ENCODE data around the gene GAL3ST2. TPM values are rescaled to one million over a fixed set of nuclear protein-coding genes. Genes with fewer than 3 reads are reported as not detected.

GAL3ST2 gene
- total RNA-seq, 1 donor from 2014 or later, result not detected

DNA sequence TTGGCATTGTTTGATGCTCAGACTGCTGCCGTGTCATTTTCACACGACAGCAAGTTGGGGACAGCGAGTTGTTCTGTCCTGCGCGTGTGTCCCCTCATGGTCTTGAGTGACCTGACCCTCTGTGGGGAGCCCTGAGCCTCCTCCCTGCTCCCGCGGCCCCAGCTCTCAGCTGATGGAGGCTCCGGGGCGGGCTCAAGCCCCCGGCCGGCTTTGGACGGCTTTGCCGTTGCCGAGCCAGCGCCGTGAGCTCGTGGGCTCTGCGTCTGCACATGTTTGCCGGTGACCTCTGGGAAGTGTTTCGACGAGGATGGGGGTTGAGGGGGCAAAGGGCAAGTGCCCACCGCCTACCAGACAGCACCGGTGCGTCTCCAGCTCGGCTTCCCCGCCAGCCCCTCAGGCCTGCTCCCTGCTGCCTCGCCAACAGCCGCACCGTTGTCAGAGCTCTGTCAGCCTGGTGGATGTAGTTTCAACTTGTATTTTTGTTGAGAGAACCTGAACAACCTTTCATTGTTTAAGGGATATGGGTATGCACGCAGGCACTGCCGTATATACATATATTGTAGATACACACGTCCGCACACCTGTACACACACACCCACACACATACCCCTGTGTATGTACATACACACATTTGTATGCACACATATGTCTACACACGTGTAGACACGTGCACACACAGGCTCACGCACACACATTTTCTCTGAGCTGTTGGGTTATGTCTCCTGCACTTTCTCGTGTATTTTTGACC lies 68.4 kb downstream of the GAL3ST2 start:
- no peak overlapping the region for H3K4me3 Mint-ChIP-seq (ENCODE audit: unreplicated experiment)
- Histone ChIP-seq H3K4me1 (ENCODE audit: insufficient read depth, low read length) (no peaks in the 10 kb centered on the region), H3K27me3 (ENCODE audit: insufficient read depth, low read length) (peaks cover 16% of the 10 kb centered on the region), H3K36me3 (ENCODE audit: insufficient read depth, low read length) (no peaks in the 10 kb centered on the region), H3K27ac (ENCODE audit: low read depth, low read length) (no peak overlapping the region), H3K4me3 (ENCODE audit: insufficient read depth, low read depth, low read length) (no peak overlapping the region), H2AFZ (ENCODE audit: low read depth, low read length) (no peak overlapping the region), H3K9me3 (ENCODE audit: insufficient read depth, low read depth, low read length) (no peaks in the 10 kb centered on the region), H3K9ac (ENCODE audit: low read length) (no peak overlapping the region), H3K4me2 (ENCODE audit: low read length) (peak overlapping the region; percentile 82), H3K79me2 (ENCODE audit: insufficient read depth, low read length) (no peaks in the 10 kb centered on the region), H4K20me1 (ENCODE audit: insufficient read depth, low read length) (no peaks in the 10 kb centered on the region)
- H3K9me3 Mint-ChIP-seq (ENCODE audit: unreplicated experiment), result no peaks in the 10 kb centered on the region
- H3K27ac Mint-ChIP-seq (ENCODE audit: unreplicated experiment), result no peak overlapping the region
- FAIRE-seq (no peak), DNase-seq (ENCODE audit: low read depth) (no peak)
- H3K36me3 Mint-ChIP-seq (ENCODE audit: low read depth, unreplicated experiment), result peaks cover 2% of the 10 kb centered on the region
- peaks cover 26% of the 10 kb centered on the region for H3K27me3 Mint-ChIP-seq (ENCODE audit: low read depth, unreplicated experiment)
- TF ChIP-seq, protein P1, sequence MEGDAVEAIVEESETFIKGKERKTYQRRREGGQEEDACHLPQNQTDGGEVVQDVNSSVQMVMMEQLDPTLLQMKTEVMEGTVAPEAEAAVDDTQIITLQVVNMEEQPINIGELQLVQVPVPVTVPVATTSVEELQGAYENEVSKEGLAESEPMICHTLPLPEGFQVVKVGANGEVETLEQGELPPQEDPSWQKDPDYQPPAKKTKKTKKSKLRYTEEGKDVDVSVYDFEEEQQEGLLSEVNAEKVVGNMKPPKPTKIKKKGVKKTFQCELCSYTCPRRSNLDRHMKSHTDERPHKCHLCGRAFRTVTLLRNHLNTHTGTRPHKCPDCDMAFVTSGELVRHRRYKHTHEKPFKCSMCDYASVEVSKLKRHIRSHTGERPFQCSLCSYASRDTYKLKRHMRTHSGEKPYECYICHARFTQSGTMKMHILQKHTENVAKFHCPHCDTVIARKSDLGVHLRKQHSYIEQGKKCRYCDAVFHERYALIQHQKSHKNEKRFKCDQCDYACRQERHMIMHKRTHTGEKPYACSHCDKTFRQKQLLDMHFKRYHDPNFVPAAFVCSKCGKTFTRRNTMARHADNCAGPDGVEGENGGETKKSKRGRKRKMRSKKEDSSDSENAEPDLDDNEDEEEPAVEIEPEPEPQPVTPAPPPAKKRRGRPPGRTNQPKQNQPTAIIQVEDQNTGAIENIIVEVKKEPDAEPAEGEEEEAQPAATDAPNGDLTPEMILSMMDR (IDR thresholded peaks at IDR 0.05; ENCODE audit: insufficient read depth, low read depth, low read length), result no peak
- no peak for TF ChIP-seq EZH2 (IDR thresholded peaks at IDR 0.05; ENCODE audit: insufficient read depth, low read length)
- no peaks in the 10 kb centered on the region for H3K4me1 Mint-ChIP-seq (ENCODE audit: low read depth, unreplicated experiment)

DNA sequence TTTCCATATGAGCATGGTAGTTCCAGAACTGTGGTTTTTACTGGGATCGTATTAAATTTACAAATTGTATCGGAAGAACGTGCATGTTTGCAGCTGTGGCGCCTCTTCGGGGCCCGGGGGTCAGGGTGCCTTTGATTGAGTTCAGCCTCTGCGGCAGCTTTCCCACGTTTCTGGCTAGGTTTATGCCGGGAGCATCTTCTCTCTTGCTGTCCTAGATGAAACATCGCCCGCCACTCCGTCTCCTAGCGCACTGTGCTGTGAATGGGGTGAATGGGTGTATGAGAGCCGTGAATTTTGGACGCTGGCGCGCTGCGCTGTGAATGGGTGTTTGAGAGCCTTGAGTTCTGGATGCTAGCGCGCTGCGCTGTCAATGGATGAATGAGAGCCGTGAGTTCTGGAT lies 69.8 kb downstream of the GAL3ST2 start:
- TF ChIP-seq EZH2 (IDR thresholded peaks at IDR 0.05; ENCODE audit: insufficient read depth, low read length), result no peak
- TF ChIP-seq, protein P1 (IDR thresholded peaks at IDR 0.05; ENCODE audit: insufficient read depth, low read depth, low read length), result no peak
- H3K4me3 Mint-ChIP-seq (ENCODE audit: unreplicated experiment), result no peak overlapping the region
- H3K79me2 ChIP-seq (ENCODE audit: insufficient read depth, low read length), result no peaks in the 10 kb centered on the region
- no peaks in the 10 kb centered on the region for H3K36me3 ChIP-seq (ENCODE audit: insufficient read depth, low read length)
- H3K4me2 ChIP-seq (ENCODE audit: low read length), result no peak overlapping the region
- H3K27ac Mint-ChIP-seq (ENCODE audit: unreplicated experiment), result no peak overlapping the region
- H3K4me1 ChIP-seq (ENCODE audit: insufficient read depth, low read length), result no peaks in the 10 kb centered on the region
- H3K4me3 ChIP-seq (ENCODE audit: insufficient read depth, low read depth, low read length), result no peak overlapping the region
- no peak overlapping the region for H3K9ac ChIP-seq (ENCODE audit: low read length)
- H4K20me1 ChIP-seq (ENCODE audit: insufficient read depth, low read length), result no peaks in the 10 kb centered on the region
- no peak for FAIRE-seq
- peaks cover 16% of the 10 kb centered on the region for H3K27me3 ChIP-seq (ENCODE audit: insufficient read depth, low read length)
- no peak for DNase-seq (ENCODE audit: low read depth)
- H3K9me3 ChIP-seq (ENCODE audit: insufficient read depth, low read depth, low read length), result no peaks in the 10 kb centered on the region
- no peak overlapping the region for H2AFZ ChIP-seq (ENCODE audit: low read depth, low read length)
- no peak overlapping the region for H3K27ac ChIP-seq (ENCODE audit: low read depth, low read length)
- no peaks in the 10 kb centered on the region for H3K9me3 Mint-ChIP-seq (ENCODE audit: unreplicated experiment)
- peaks cover 26% of the 10 kb centered on the region for H3K27me3 Mint-ChIP-seq (ENCODE audit: low read depth, unreplicated experiment)
- H3K36me3 Mint-ChIP-seq (ENCODE audit: low read depth, unreplicated experiment), result peaks cover 2% of the 10 kb centered on the region
- H3K4me1 Mint-ChIP-seq (ENCODE audit: low read depth, unreplicated experiment), result no peaks in the 10 kb centered on the region
